ENCODE results near the gene FOCAD.

The FOCAD gene

DNA sequence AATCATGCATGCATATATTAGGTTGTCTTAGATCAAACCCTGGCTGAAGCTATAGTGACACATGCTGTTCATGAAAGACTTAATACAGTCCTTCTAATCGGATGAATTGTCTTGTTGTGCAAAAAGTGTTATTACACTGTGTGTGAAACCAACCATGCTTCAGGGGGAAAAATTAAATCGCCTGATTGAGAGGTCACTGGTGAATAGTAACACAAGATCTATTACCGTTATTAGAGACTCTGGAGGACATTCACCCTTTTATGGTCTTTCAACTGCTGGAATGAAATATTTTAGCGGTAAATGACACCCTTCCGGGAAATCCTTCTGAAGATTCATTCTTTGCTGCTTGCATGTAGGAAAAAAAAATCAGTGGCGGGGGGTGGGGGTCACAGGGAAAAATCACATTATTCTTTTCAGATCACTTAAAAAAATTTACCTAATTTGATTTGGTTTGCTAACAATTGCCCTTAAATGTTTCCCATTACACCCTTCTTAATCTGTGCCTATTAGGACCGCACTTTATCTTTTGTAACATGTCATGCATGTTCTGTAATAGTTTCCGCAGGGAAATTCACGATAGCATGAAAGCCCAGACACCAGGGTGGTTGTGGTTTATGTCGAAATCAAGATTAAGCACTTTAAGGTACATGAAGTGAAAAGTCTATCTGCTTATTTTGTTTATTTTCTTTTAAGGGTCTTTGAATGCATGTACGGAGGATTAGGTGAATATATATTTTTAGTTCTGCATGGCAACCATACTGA, 120.6 kb downstream of the FOCAD start:
- TF ChIP-seq TCF4 (CRISPR knock-in tag; IDR thresholded peaks at IDR 0.05; ENCODE audit: borderline replicate concordance) (no peak), RARB (CRISPR knock-in tag; IDR thresholded peaks at IDR 0.05) (no peak)
- TF ChIP-seq, protein P1, sequence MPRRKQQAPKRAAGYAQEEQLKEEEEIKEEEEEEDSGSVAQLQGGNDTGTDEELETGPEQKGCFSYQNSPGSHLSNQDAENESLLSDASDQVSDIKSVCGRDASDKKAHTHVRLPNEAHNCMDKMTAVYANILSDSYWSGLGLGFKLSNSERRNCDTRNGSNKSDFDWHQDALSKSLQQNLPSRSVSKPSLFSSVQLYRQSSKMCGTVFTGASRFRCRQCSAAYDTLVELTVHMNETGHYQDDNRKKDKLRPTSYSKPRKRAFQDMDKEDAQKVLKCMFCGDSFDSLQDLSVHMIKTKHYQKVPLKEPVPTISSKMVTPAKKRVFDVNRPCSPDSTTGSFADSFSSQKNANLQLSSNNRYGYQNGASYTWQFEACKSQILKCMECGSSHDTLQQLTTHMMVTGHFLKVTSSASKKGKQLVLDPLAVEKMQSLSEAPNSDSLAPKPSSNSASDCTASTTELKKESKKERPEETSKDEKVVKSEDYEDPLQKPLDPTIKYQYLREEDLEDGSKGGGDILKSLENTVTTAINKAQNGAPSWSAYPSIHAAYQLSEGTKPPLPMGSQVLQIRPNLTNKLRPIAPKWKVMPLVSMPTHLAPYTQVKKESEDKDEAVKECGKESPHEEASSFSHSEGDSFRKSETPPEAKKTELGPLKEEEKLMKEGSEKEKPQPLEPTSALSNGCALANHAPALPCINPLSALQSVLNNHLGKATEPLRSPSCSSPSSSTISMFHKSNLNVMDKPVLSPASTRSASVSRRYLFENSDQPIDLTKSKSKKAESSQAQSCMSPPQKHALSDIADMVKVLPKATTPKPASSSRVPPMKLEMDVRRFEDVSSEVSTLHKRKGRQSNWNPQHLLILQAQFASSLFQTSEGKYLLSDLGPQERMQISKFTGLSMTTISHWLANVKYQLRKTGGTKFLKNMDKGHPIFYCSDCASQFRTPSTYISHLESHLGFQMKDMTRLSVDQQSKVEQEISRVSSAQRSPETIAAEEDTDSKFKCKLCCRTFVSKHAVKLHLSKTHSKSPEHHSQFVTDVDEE (CRISPR knock-in tag; IDR thresholded peaks at IDR 0.05) = no peak
- ATAC-seq = no peak

DNA sequence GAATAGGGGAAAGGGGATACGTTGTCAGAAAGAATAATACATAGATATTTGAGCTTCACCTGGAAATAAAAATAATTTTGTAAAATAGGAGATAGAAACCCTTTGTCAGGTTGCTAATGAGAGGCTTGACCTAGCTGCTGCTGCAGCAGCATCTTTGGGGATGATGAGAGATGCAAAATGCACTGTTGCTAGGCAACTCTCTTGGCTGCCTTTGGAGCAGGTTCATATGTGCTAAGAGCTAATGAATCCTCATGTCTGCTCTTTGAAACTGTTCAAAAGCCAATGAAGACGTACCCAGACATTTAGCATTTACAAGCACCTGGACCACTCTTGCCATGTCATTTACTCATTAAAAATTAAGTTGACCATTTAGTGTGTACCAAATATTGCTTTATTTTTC, 121.7 kb downstream of the FOCAD start:
- no peak for ATAC-seq
- TF ChIP-seq, protein P2, sequence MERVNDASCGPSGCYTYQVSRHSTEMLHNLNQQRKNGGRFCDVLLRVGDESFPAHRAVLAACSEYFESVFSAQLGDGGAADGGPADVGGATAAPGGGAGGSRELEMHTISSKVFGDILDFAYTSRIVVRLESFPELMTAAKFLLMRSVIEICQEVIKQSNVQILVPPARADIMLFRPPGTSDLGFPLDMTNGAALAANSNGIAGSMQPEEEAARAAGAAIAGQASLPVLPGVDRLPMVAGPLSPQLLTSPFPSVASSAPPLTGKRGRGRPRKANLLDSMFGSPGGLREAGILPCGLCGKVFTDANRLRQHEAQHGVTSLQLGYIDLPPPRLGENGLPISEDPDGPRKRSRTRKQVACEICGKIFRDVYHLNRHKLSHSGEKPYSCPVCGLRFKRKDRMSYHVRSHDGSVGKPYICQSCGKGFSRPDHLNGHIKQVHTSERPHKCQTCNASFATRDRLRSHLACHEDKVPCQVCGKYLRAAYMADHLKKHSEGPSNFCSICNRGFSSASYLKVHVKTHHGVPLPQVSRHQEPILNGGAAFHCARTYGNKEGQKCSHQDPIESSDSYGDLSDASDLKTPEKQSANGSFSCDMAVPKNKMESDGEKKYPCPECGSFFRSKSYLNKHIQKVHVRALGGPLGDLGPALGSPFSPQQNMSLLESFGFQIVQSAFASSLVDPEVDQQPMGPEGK (CRISPR knock-in tag; IDR thresholded peaks at IDR 0.05; ENCODE audit: borderline replicate concordance) = no peak
- TF ChIP-seq GLIS3 (CRISPR knock-in tag; IDR thresholded peaks at IDR 0.05) (no peak), ZNF8 (CRISPR knock-in tag; IDR thresholded peaks at IDR 0.05) (no peak), ZC3H10 (CRISPR knock-in tag; IDR thresholded peaks at IDR 0.05) (no peak), TOX (CRISPR knock-in tag; IDR thresholded peaks at IDR 0.05; ENCODE audit: borderline replicate concordance) (no peak), ZFP30 (CRISPR knock-in tag; IDR thresholded peaks at IDR 0.05) (no peak), ESRRG (CRISPR knock-in tag; IDR thresholded peaks at IDR 0.05) (no peak), TCF4 (CRISPR knock-in tag; IDR thresholded peaks at IDR 0.05; ENCODE audit: borderline replicate concordance) (no peak), PPARA (CRISPR knock-in tag; IDR thresholded peaks at IDR 0.05; ENCODE audit: borderline replicate concordance) (no peak), OSR1 (CRISPR knock-in tag; IDR thresholded peaks at IDR 0.05) (no peak), ZNF565 (CRISPR knock-in tag; conservative IDR thresholded peaks at IDR 0.05; ENCODE audit: low read depth) (no peak), CSDC2 (CRISPR knock-in tag; IDR thresholded peaks at IDR 0.05) (no peak), SNAI2 (CRISPR knock-in tag; IDR thresholded peaks at IDR 0.05) (no peak), RARB (CRISPR knock-in tag; IDR thresholded peaks at IDR 0.05) (no peak), ISL1 (CRISPR knock-in tag; IDR thresholded peaks at IDR 0.05) (no peak), ZFP3 (CRISPR knock-in tag; IDR thresholded peaks at IDR 0.05) (no peak), ZNF70 (CRISPR knock-in tag; IDR thresholded peaks at IDR 0.05) (no peak)
- TF ChIP-seq, protein P3, sequence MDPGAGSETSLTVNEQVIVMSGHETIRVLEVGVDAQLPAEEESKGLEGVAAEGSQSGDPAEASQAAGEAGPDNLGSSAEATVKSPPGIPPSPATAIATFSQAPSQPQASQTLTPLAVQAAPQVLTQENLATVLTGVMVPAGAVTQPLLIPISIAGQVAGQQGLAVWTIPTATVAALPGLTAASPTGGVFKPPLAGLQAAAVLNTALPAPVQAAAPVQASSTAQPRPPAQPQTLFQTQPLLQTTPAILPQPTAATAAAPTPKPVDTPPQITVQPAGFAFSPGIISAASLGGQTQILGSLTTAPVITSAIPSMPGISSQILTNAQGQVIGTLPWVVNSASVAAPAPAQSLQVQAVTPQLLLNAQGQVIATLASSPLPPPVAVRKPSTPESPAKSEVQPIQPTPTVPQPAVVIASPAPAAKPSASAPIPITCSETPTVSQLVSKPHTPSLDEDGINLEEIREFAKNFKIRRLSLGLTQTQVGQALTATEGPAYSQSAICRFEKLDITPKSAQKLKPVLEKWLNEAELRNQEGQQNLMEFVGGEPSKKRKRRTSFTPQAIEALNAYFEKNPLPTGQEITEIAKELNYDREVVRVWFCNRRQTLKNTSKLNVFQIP (CRISPR knock-in tag; IDR thresholded peaks at IDR 0.05; ENCODE audit: borderline replicate concordance, low read depth) = no peak

DNA sequence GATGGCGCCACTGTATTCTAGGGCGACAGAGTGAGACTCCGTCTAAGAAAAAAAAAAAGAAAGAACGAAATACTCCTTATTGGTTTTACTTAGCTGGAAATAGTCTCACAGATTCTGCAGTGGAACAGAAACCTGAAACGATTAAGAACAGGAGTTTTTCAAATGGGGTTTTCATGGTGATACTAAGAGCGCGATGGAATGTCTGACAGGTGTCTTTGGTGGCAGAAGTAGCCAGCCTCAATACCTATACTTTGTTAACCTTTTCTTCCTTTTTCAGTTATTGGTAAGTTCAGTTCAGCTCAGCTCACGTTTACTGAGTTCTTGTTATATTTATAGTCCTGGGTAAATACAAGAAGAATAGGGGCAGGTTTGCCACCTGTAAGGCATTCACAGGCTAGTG, 123.9 kb downstream of the FOCAD start:
- TF ChIP-seq, protein P4, sequence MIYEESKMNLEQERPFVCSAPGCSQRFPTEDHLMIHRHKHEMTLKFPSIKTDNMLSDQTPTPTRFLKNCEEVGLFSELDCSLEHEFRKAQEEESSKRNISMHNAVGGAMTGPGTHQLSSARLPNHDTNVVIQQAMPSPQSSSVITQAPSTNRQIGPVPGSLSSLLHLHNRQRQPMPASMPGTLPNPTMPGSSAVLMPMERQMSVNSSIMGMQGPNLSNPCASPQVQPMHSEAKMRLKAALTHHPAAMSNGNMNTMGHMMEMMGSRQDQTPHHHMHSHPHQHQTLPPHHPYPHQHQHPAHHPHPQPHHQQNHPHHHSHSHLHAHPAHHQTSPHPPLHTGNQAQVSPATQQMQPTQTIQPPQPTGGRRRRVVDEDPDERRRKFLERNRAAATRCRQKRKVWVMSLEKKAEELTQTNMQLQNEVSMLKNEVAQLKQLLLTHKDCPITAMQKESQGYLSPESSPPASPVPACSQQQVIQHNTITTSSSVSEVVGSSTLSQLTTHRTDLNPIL (CRISPR knock-in tag; IDR thresholded peaks at IDR 0.05; ENCODE audit: low read depth) = no peak
- TF ChIP-seq ISL1 (CRISPR knock-in tag; IDR thresholded peaks at IDR 0.05) (no peak), ZNF565 (CRISPR knock-in tag; conservative IDR thresholded peaks at IDR 0.05; ENCODE audit: low read depth) (no peak), ZC3H10 (CRISPR knock-in tag; IDR thresholded peaks at IDR 0.05) (no peak), ZFP30 (CRISPR knock-in tag; IDR thresholded peaks at IDR 0.05) (no peak), RARB (CRISPR knock-in tag; IDR thresholded peaks at IDR 0.05) (no peak), ESRRG (CRISPR knock-in tag; IDR thresholded peaks at IDR 0.05) (no peak), ZNF70 (CRISPR knock-in tag; IDR thresholded peaks at IDR 0.05) (no peak), GLIS3 (CRISPR knock-in tag; IDR thresholded peaks at IDR 0.05) (no peak), CSDC2 (CRISPR knock-in tag; IDR thresholded peaks at IDR 0.05) (no peak), SNAI2 (CRISPR knock-in tag; IDR thresholded peaks at IDR 0.05) (no peak)
- TF ChIP-seq, protein P2 (CRISPR knock-in tag; IDR thresholded peaks at IDR 0.05; ENCODE audit: borderline replicate concordance) = no peak
- TF ChIP-seq, protein P5, sequence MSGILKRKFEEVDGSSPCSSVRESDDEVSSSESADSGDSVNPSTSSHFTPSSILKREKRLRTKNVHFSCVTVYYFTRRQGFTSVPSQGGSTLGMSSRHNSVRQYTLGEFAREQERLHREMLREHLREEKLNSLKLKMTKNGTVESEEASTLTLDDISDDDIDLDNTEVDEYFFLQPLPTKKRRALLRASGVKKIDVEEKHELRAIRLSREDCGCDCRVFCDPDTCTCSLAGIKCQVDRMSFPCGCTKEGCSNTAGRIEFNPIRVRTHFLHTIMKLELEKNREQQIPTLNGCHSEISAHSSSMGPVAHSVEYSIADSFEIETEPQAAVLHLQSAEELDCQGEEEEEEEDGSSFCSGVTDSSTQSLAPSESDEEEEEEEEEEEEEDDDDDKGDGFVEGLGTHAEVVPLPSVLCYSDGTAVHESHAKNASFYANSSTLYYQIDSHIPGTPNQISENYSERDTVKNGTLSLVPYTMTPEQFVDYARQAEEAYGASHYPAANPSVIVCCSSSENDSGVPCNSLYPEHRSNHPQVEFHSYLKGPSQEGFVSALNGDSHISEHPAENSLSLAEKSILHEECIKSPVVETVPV (CRISPR knock-in tag; IDR thresholded peaks at IDR 0.05) = no peak
- no peak for ATAC-seq

All from SK-N-SH treated with all-trans-retinoic acid at 6 μM for 48 hours (cell line).